HepG2 (cell line): ENCODE results near the gene SLX9.

Experiments used
- ELF3 ChIP-seq: IDR thresholded peaks from 2 replicates; pipeline ENCODE4 v1.6.1; 2016; ENCODE audit warnings: missing genetic modification reagents, missing compliant biosample characterization
- KLF9 ChIP-seq: IDR thresholded peaks from 2 replicates; pipeline ENCODE4 v1.6.1; 2016; ENCODE audit warnings: low read depth
- MXI1 ChIP-seq: IDR thresholded peaks from 3 replicates; pipeline ENCODE4 v1.6.1; 2012; ENCODE audit warnings: low read depth, low read length, inconsistent platforms, borderline replicate concordance
- NFE2 ChIP-seq: sonication (generic); formaldehyde crosslinking; IDR thresholded peaks from 2 replicates; pipeline ENCODE4 v1.4.0; 2020; ENCODE audit warnings: missing genetic modification reagents
- POLR2A ChIP-seq, 2 experiments: IDR thresholded peaks; 2 replicates each; pipeline ENCODE4 v1.6.1; 2011; ENCODE audit warnings: low read depth in 2 of 2, low read length in 2 of 2, mild to moderate bottlenecking in 1 of 2, moderate library complexity in 1 of 2; ENCODE audit not compliant: insufficient read depth in 1 of 2
- PPARG ChIP-seq: conservative IDR thresholded peaks from 2 replicates; pipeline ENCODE4 v1.6.1; 2016; ENCODE audit warnings: missing biosample characterization, missing genetic modification reagents
- RFX5 ChIP-seq: IDR thresholded peaks from 2 replicates; pipeline ENCODE4 v1.6.1; 2011; ENCODE audit warnings: low read depth, low read length, improper control_type of control experiment
- SMC3 ChIP-seq: IDR thresholded peaks from 2 replicates; pipeline ENCODE4 v1.6.1; 2011; ENCODE audit warnings: low read length, improper control_type of control experiment
- ZNF33B ChIP-seq: sonication (generic); formaldehyde crosslinking; IDR thresholded peaks from 2 replicates; pipeline ENCODE4 v1.5.1; 2020; ENCODE audit warnings: mild to moderate bottlenecking, missing genetic modification reagents
- ZNF589 ChIP-seq: sonication (generic); formaldehyde crosslinking; conservative IDR thresholded peaks from 2 replicates; pipeline ENCODE4 v1.8.0; 2022; ENCODE audit warnings: mild to moderate bottlenecking, moderate library complexity, missing genetic modification reagents
- TF ChIP-seq, protein P1 (sequence below), 2 experiments: fragments of 450-650 bp in 1 of 2; sonication (generic) in 1 of 2; formaldehyde crosslinking; IDR thresholded peaks; 2 replicates each; pipeline versions ENCODE4 v1.5.0 to v1.8.0; 2020 to 2022; ENCODE audit warnings: mild to moderate bottlenecking in 1 of 2, missing genetic modification reagents in 1 of 2
- TF ChIP-seq, protein P2 (sequence below): sonication (generic); formaldehyde crosslinking; IDR thresholded peaks from 2 replicates; pipeline ENCODE4 v1.5.0; 2020; ENCODE audit warnings: mild to moderate bottlenecking, missing genetic modification reagents, moderate library complexity

DNA sequence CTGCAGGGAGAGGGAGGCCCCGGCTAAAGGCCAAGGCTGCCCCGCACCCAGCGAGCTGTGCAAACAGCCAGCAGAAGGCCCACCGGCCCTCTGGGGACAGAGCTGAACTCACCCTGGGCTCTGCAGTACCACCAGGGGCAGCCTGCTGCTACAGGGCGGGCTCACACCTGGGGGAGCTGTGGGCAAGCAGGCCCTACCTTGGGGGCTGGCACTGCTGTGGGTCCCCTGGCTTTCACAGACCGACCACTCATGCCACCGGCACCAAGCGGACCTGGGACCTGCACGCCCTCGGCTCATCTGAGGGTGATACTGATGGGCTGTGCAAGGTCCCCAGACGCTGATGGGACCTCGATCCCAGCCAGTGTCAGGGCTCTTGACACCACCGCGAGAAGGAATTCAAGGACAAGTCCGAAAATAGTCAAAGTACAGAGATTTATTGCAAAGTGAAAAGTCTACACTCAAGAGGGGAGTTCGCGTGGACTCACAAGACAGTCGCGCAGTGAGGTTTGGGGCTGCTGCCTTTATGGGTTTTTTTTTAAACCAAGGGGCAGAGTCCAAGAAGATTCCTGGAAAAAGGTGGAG is 73.5 kb downstream of the SLX9 start:
- TF ChIP-seq ZNF33B (CRISPR knock-in tag) (no peak), KLF9 (no peak), NFE2 (no peak), POLR2A (IDR thresholded peaks at IDR 0.05; ENCODE audit: insufficient read depth in 1 of 2, low read depth in 2 of 2, low read length in 2 of 2) (no peak; a peak in 1 of 4 replicates), RFX5 (no peak), MXI1 (no peak), ELF3 (CRISPR knock-in tag) (no peak), ZNF589 (CRISPR knock-in tag) (no peak), SMC3 (no peak), PPARG (CRISPR knock-in tag) (peak; percentile 58)
- TF ChIP-seq, protein P1, sequence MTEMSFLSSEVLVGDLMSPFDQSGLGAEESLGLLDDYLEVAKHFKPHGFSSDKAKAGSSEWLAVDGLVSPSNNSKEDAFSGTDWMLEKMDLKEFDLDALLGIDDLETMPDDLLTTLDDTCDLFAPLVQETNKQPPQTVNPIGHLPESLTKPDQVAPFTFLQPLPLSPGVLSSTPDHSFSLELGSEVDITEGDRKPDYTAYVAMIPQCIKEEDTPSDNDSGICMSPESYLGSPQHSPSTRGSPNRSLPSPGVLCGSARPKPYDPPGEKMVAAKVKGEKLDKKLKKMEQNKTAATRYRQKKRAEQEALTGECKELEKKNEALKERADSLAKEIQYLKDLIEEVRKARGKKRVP (CRISPR knock-in tag; IDR thresholded peaks at IDR 0.05) = no peak
- TF ChIP-seq, protein P2, sequence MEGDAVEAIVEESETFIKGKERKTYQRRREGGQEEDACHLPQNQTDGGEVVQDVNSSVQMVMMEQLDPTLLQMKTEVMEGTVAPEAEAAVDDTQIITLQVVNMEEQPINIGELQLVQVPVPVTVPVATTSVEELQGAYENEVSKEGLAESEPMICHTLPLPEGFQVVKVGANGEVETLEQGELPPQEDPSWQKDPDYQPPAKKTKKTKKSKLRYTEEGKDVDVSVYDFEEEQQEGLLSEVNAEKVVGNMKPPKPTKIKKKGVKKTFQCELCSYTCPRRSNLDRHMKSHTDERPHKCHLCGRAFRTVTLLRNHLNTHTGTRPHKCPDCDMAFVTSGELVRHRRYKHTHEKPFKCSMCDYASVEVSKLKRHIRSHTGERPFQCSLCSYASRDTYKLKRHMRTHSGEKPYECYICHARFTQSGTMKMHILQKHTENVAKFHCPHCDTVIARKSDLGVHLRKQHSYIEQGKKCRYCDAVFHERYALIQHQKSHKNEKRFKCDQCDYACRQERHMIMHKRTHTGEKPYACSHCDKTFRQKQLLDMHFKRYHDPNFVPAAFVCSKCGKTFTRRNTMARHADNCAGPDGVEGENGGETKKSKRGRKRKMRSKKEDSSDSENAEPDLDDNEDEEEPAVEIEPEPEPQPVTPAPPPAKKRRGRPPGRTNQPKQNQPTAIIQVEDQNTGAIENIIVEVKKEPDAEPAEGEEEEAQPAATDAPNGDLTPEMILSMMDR (CRISPR knock-in tag) = peak; percentile 90
